ENCODE data around the gene ULK2.

ULK2 gene

DNA sequence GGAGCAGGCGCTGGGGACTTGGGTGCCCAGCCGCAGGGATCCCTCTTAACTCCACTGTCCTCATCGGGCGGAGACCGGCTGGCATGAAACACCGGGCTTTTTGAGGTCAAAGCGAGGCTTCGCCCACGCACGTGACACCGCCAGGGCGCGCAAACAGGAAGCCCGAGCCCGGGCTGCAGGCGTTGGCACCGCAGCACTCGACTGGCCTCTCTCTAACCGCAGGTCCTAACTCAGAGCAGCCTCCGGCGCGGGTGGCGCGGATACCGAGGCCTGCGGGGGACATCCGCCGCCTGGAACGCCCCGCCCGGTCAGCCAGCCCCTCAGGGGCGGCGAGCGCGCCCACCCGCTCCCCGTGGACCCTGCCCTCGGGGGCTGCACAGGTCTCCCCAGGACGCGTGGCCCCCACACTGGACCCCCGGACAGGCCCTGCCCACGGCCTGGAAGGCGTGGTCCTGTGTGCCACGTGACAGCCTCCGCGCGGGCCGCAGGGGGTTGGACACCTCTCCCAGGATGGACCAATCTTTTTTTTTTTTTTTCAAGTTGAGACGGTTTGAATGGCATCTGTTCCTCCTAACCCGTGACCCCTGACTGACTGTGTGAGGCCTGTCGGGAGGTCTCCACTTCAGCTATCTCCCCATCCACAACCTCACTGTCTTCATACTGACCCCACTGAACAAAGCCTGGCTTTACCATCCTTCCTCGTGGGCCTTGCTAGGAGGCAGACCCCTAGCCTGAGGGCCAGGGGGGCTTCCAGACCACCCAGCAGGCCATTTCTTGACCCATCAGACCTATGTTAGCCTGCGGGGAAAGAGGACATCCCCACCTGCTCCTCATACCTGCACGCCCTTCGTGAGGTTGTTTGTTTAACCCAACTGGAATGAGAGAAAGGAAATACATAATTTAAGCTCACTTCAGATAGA is 143.0 kb downstream of the ULK2 start:
- H3K4me3 Mint-ChIP-seq = peak overlapping the region; percentile 74
- ATAC-seq (replicated peaks; ENCODE audit: extremely low read depth, poor library complexity, severe bottlenecking) (peak; percentile 56), DNase-seq (ENCODE audit: low spot score in 2 of 2) (no peak)
- H3K9me3 Mint-ChIP-seq = no peaks in the 10 kb centered on the region
- no peaks in the 10 kb centered on the region for H3K36me3 Mint-ChIP-seq (ENCODE audit: insufficient read depth)
- peaks cover 18% of the 10 kb centered on the region for H3K27me3 Mint-ChIP-seq
- peak overlapping the region; percentile 66 for H3K27ac Mint-ChIP-seq (ENCODE audit: low read depth)
- H3K4me1 Mint-ChIP-seq = no peaks in the 10 kb centered on the region

DNA sequence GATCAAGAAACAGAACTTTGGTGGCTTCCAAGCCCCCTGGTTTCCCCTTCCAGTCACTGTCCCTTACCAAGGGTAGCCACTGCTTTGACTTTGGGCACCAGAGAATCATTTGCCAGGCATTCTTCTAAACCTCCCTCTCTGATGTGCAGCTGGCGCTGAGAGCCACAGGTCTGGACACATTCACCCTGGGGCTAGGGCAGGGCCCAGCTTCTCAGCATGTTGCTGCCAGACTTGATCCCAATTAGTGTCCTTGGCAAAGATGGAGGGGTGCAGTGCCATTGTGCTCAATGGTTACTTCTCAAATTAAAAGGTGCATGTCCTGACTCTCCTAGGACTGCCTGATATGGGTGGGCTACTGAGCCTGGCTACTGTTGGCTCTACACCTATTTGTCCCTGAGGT is 143.8 kb downstream of the ULK2 start:
- Mint-ChIP-seq H3K36me3 (ENCODE audit: insufficient read depth) (no peaks in the 10 kb centered on the region), H3K27ac (ENCODE audit: low read depth) (no peak overlapping the region), H3K27me3 (peaks cover 18% of the 10 kb centered on the region), H3K4me1 (no peaks in the 10 kb centered on the region), H3K4me3 (no peak overlapping the region), H3K9me3 (no peaks in the 10 kb centered on the region)
- no peak for ATAC-seq (replicated peaks; ENCODE audit: extremely low read depth, poor library complexity, severe bottlenecking)
- DNase-seq (ENCODE audit: low spot score in 2 of 2) = no peak

All from central memory CD8-positive, alpha-beta T cell (primary cell).